ENCODE data around the gene HLA-B. TPM values are rescaled to one million over a fixed set of nuclear protein-coding genes. Genes with fewer than 3 reads are reported as not detected.
"Not testable (repeated sequence)": the region's sequence is repeated elsewhere in the genome, so short reads cannot be mapped to it uniquely, and the experiment has no call there.

The HLA-B gene
- total RNA-seq, 2 donors from 2014 or later: 552 to 852 TPM

DNA sequence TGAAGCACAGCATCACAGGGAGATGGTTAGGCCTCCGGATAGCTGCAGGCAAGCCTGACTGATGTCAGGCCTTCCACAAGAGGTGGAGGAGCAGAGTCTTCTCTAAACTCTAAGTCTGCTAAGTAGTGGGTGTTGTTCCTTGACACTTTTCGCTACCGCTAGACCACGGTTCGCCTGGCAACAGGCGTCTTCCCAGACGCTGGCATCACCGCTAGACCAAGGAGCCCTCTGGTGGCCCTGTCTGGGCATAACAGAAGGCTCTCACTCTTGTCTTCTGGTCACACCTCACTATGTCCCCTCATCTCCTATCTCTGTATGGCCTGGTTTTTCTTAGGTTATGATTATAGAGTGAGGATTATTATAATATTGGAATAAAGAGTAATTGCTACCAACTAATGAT is 17.1 kb upstream of the HLA-B start:
- H3K4me3 ChIP-seq; H3K36me3 ChIP-seq; DNase-seq (ENCODE audit: low spot score); H3K9me3 ChIP-seq; H3K4me1 ChIP-seq (ENCODE audit: control insufficient read depth in 1 of 2, low read depth in 2 of 2); ATAC-seq (ENCODE audit: insufficient number of reproducible peaks, low FRiP score, low read depth); H3K27ac ChIP-seq; H3K27me3 ChIP-seq (replicated peaks; ENCODE audit: insufficient read depth): not testable (repeated sequence)
- TF ChIP-seq CTCF (IDR thresholded peaks at IDR 0.05): peak; percentile 26

DNA sequence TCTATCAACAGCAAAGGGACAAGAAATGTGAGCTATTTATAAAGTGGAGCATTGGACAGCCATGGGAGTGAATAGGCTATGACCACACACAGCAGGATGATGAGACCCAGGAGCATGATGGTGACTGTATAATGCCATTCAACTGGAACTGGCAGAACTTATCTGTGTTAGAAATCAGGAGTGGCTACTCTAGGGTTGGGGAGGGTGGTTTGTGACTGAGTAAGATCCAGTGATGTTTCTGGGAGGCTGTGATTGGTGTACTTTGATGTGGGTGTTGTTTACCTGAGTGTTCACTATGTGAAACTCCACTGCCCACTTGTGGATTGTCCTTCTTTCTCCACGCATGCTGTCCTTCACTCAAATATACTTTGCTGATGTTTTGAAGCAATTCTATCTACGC is 11.5 kb upstream of the HLA-B start:
- DNase-seq (ENCODE audit: low spot score) (no peak), ATAC-seq (ENCODE audit: insufficient number of reproducible peaks, low FRiP score, low read depth) (no peak)
- Histone ChIP-seq H3K9me3 (no peaks in the 10 kb centered on the region), H3K27ac (no peak overlapping the region), H3K4me3 (no peak overlapping the region), H3K36me3 (no peaks in the 10 kb centered on the region), H3K27me3 (replicated peaks; ENCODE audit: insufficient read depth) (no peaks in the 10 kb centered on the region), H3K4me1 (ENCODE audit: control insufficient read depth in 1 of 2, low read depth in 2 of 2) (peaks cover 0 to 5% of the 10 kb centered on the region in 2 donors)
- TF ChIP-seq CTCF (IDR thresholded peaks at IDR 0.05): no peak

DNA sequence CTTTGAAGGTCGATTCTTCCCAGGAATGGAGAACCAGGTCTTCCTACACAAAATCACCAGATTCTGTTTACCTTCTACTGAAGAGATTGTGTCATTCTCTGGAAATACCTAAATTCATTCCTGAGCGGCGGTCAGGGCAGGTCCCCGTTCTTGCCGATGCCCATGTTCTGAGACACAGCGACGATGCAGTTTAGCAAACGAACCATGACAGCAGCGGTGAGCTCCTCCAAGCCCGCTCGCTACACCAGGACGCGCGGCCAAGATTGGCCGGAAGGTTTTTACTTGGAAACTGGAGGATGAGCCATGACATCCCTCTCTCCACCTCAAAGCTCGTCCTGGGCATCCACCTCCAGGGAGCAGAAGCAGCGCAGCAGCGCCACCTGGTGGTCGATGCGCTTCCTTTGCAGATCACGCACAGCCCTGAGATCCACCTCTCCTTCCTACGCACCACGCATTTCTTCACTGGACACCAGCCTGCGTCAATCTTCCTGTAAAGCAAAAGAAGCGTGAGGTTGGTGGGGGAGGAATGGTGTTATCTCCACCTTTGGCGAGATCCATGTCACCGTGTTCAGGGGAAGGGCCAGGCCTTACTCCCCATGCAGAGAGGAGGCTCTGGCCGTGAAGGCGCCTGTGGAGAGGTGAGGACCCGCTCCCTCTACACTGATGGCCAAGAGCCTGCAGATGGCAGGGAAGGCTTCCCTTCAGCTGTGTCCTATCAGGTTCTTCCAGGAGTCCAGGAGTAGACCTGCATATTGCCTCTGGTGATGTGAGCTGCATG is 9.9 kb upstream of the HLA-B start:
- peak; percentile 91 for ATAC-seq (ENCODE audit: insufficient number of reproducible peaks, low FRiP score, low read depth)
- H3K9me3 ChIP-seq: no peaks in the 10 kb centered on the region
- H3K4me1 ChIP-seq (ENCODE audit: control insufficient read depth in 1 of 2, low read depth in 2 of 2): peaks cover 0 to 5% of the 10 kb centered on the region in 2 donors
- no peaks in the 10 kb centered on the region for H3K27me3 ChIP-seq (replicated peaks; ENCODE audit: insufficient read depth)
- TF ChIP-seq CTCF (IDR thresholded peaks at IDR 0.05): peak; percentile 94
- DNase-seq (ENCODE audit: low spot score): peak; percentile 25
- H3K4me3 ChIP-seq: peak overlapping the region; percentile 71
- no peak overlapping the region for H3K27ac ChIP-seq
- H3K36me3 ChIP-seq: no peaks in the 10 kb centered on the region

DNA sequence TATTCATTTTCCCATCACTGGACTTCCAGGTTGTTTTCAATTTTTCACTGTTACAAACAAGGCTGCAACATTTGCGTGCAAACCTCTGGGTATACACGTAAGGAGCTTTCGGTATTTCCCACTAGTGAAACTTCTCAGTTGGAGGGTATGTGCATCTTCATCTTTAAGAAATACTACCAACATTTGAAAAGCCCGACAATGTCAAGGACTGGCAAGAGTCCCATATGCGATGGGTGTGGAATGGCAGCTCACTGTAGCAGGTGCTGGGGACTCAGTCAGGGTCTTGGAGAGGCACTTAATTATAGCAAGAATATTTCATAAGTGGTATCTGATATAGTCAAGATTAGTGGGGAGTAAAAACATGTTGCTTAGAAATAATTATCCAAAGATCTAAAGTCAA is 8.9 kb upstream of the HLA-B start:
- DNase-seq (ENCODE audit: low spot score) (no peak), ATAC-seq (ENCODE audit: insufficient number of reproducible peaks, low FRiP score, low read depth) (no peak)
- TF ChIP-seq CTCF (IDR thresholded peaks at IDR 0.05): no peak
- H3K4me3 ChIP-seq: no peak overlapping the region
- no peak overlapping the region for H3K27ac ChIP-seq
- no peaks in the 10 kb centered on the region for H3K36me3 ChIP-seq
- H3K4me1 ChIP-seq (ENCODE audit: control insufficient read depth in 1 of 2, low read depth in 2 of 2): peaks cover 0 to 5% of the 10 kb centered on the region in 2 donors
- no peaks in the 10 kb centered on the region for H3K9me3 ChIP-seq
- H3K27me3 ChIP-seq (replicated peaks; ENCODE audit: insufficient read depth): no peaks in the 10 kb centered on the region

- Histone ChIP-seq H3K4me1 (ENCODE audit: control insufficient read depth in 1 of 2, low read depth in 2 of 2) (peaks cover 0 to 5% of the 10 kb centered on the region in 2 donors), H3K36me3 (no peaks in the 10 kb centered on the region), H3K9me3 (no peaks in the 10 kb centered on the region), H3K4me3 (no peak overlapping the region), H3K27ac (no peak overlapping the region), H3K27me3 (replicated peaks; ENCODE audit: insufficient read depth) (no peaks in the 10 kb centered on the region)
- DNase-seq (ENCODE audit: low spot score): no peak
- no peak for ATAC-seq (ENCODE audit: insufficient number of reproducible peaks, low FRiP score, low read depth)
- TF ChIP-seq CTCF (IDR thresholded peaks at IDR 0.05): no peak
Measured at GRCh38 chr6:31363811-31364210, 6.8 kb upstream of the HLA-B start.

Data from thoracic aorta (tissue), 2 donors.